GM21447 (cell line): ENCODE results near the gene GLB1L2.

Source experiments
- ATAC-seq: cut with Tn5 transposase; IDR thresholded peaks from one replicate; pipeline ENCODE4 v1.9.1; 2021; ENCODE audit not compliant: unreplicated experiment

Gene GLB1L2

DNA sequence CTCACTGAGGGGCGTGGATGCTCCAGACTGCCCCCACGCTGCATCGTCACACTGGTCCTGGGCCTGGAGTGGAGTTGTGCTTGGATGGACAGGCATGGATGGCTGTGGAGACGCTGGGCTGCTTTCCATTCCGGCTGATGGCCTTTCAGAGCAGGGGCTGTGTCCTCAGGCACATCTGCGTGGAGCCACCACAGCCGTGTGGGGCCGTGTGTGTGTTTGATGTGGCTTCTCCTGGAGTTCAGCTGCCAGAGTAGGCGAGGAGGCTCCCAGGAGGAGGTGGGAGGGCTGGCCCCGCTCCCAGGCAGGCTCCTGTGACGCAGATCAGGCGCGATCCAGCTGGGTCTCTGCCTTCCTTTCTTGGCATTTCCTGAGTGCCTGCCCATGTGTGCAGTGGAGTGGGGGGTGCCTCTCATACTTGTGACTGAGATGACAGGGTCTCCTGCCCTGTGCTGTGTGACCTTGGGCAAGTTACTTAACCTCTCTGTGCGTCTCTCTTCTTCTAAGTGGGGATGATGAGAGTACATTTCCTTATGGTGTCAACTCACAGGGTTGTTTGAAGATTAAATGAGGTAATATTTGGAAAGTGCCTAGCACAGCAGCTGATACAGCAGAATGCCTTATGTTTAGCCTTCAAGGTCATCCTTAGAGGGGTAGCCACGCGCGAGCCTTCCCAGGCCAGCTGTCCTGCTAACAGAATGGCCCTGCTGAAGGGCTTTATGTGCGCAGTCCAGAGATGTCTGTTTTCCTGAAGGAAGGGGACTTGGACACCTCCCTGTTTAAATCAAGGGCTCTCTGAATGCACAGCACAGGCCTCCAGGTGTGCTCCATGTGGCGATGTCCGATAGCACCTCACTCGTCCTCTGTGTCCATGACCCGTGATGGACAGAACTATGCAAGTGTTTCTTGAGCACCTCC is 33.5 kb downstream of the GLB1L2 start:
- no peak for ATAC-seq

DNA sequence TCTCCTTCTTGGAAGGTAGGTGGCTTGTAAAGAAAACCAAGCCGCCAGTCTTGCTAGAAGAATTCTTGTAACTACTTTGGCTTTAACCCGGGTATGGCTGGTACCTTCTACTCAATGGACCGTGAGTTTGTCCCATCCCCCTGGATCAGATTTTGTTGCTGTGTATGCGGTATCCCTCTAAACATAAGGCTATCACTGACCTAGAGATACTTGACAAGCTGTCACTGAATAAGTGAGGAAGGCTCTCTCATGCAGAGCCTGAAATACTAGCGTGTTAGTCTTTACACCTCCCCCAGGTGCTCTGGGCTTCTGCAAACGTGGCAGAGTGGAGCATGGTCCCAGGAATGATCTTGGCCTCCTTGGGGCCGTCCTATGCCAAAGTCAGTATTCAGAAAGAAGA is 34.5 kb downstream of the GLB1L2 start:
- ATAC-seq = no peak

DNA sequence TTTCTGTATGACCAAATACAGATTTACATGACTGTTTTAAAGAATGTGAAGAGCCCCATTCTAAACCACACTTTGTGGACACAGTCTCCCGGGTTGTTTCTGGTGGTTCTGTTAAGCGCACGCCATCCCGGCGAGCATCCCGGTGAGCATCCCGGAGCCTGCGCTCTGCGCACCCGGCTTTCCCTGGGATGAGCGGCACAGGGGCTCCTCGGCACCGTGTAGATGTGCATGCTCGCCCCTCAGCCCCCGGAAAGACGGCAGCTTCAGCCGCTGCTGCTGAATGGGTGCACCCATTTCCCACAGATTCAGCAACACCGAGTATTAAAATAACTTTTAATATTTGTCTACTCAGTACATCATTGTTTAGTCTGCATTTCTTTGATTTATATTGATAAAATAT is 36.0 kb downstream of the GLB1L2 start:
- ATAC-seq = no peak

DNA sequence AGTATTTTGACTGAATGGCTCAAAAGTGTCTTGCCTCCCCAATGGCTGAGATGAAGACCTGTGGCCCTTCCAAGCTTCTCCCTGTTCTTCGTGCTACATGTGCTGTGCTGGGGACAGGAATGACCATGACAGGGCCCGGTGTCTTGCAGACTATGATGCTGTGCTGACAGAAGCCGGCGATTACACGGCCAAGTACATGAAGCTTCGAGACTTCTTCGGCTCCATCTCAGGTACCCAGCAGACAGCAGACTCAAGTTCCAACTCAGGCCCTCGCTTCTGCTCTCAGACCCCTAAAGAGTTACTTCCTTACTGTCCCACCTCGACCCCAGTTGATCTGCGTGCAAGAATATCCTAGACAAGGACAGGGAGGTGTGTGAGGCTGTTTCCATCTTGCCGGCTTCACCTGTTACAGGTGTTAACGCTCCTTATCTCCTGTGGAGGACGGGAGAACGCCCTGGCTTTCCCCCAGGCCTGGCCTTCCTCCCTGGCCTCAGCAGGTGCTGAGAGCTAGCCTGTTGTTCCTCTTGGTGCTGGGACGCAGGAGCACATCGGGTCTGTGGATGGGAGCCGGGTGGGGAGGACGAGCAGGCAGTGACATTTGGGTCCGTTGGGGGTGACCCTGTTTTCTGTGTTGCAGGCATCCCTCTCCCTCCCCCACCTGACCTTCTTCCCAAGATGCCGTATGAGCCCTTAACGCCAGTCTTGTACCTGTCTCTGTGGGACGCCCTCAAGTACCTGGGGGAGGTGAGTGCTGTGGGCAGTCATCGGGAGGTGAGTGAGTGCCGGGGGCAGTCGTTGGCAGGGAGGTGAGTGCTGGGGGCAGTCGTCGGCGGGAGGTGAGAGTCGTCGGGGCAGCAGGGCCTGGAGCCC is 38.1 kb downstream of the GLB1L2 start:
- no peak for ATAC-seq

DNA sequence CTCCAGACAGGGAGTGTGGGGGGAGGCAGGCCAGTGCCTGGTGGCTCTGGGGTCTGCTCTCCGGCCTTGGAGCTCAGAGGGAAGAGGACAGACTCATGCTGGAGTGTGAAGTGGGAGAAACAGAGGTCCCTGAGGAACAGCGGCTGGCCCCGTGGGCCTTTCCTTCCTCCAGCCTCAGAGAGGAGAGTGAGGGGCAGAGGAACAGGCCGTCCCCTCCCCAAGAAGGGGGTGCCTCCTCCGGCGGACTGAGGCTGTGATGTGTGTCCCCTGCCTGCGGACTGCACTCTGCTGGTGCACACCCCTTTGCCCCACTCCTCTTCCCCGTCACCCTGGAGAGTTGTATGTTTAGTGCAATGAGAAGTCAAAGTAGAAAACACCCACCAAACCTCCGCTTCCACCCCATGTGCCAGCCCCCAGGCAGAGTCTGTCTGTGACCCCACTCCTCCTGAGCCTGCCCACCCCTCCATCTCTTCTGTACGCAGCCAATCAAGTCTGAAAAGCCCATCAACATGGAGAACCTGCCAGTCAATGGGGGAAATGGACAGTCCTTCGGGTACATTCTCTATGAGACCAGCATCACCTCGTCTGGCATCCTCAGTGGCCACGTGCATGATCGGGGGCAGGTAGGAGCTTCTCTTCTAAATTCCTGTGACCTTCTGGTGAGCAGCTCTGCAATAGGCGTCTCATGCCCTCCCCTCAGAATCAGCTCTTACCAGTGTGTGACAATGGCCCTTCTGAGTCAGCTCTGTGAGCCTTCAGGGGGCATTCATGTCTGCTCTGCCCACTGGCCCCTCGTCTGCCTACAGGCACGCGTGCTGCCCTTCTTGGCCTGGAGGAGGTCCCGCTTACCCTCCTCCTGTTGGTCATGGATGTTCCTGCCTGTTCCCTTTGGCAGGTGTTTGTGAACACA is 39.0 kb downstream of the GLB1L2 start:
- ATAC-seq = no peak

DNA sequence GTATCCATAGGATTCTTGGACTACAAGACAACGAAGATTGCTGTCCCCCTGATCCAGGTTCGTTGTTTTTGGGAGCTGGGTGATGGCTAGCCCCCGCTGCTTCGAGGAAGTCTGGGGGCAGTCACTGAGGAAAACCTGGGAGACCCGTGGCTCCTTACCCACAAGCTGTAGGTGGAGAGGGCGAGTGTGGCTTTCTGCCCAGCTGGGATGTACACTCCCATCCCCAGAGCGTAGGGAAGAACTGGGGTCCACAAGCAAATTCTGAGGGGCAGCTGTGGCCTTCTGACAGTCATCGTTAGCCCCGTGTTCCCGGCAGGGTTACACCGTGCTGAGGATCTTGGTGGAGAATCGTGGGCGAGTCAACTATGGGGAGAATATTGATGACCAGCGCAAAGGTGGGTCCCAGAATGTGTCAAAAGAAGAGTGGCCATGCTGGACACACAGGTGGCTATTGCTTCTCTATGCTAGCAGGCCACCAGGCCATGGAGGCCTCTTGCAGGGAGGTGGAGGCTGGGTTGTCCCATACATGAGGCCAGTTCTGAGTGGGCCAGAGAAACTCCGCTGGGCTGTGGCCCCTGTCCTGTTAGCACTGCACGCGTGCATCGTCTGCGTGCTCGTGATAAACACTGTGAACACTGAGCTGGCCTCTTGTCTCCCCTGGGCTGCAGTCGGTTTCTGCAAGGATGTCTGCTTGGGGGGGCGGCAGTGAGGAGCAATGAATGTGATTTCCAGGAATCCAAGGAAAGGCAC is 39.8 kb downstream of the GLB1L2 start:
- no peak for ATAC-seq

DNA sequence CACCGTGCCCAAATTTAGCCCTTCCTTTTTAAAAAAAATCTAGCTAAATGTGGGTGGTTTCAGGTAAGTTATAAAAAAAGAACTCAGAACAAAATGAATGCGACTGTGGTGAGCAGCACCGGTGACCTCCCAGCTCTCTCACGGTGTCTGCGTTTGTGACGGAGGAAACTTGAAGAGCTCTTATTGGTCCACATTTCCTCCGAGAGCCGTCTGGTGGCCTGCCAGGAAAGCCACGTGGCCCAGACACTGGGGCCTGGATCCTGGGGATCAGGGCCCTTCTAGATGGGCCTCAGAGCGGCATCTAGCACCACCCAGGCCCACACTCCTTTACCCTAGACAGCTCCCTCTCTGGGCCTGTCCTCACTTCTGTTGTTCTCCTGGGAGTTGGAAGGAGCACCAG is 40.7 kb downstream of the GLB1L2 start:
- no peak for ATAC-seq

DNA sequence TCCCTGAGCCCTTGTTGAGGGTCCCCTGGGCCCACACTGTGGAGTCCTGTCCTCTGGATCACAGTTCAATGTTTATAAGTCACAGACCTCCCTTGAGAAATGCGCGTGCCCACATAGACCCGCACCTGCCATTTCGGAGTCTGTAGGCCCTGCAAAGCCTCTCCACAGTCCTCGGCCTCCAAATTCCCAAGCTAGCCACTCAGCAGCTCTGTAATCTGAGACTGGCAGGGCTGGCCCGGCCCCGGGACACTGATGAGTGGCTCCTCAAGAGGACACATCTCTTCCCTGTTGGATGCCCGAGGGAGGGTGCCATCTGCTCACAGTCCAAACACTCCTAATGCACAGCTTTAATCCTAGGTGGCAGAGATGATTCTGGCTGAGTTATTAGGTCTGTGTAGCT is 41.2 kb downstream of the GLB1L2 start:
- ATAC-seq = no peak

DNA sequence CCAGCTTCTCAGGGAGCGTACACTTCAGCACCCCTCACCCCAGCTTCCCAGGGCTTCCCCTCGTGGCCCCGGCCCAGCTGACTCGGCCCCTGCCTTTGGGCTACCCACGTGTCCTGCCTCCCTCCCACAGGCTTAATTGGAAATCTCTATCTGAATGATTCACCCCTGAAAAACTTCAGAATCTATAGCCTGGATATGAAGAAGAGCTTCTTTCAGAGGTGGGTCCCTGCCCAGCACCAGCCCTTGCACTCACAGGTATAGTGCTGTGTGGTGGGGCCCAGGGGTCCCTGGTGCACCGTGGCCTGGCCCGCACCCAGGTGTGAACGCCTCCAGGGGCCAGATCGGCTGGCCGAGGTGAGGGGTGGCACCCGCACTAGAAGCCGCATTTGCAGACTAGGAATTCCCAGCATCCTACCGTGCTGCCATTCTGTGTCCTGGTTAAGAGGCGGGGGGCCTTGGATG is 41.8 kb downstream of the GLB1L2 start:
- ATAC-seq = no peak

DNA sequence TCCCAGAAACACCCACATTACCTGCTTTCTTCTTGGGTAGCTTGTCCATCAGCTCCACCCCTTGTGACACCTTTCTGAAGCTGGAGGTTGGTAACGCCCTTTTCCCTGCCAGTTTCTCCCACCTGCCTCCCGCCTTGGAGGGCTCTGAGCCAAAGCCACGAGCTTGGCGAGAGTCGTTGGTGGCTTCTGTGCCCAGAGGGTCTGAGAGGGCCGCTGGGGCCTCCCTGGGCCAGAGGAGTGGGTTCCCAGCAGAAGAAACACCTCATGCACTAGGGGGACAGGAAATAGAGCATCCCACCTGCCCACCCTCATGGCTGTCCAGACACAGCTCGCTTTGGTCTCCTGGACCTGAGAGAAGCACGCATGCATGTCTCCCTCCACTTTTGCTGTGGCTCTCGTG is 42.4 kb downstream of the GLB1L2 start:
- ATAC-seq = no peak

DNA sequence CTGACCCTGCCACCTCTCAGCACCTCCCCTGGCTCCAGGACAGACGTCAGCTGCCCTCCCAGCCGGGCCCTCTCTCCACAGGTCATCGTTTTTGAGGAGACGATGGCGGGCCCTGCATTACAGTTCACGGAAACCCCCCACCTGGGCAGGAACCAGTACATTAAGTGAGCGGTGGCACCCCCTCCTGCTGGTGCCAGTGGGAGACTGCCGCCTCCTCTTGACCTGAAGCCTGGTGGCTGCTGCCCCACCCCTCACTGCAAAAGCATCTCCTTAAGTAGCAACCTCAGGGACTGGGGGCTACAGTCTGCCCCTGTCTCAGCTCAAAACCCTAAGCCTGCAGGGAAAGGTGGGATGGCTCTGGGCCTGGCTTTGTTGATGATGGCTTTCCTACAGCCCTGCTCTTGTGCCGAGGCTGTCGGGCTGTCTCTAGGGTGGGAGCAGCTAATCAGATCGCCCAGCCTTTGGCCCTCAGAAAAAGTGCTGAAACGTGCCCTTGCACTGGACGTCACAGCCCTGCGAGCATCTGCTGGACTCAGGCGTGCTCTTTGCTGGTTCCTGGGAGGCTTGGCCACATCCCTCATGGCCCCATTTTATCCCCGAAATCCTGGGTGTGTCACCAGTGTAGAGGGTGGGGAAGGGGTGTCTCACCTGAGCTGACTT is 43.2 kb downstream of the GLB1L2 start:
- ATAC-seq = no peak

DNA sequence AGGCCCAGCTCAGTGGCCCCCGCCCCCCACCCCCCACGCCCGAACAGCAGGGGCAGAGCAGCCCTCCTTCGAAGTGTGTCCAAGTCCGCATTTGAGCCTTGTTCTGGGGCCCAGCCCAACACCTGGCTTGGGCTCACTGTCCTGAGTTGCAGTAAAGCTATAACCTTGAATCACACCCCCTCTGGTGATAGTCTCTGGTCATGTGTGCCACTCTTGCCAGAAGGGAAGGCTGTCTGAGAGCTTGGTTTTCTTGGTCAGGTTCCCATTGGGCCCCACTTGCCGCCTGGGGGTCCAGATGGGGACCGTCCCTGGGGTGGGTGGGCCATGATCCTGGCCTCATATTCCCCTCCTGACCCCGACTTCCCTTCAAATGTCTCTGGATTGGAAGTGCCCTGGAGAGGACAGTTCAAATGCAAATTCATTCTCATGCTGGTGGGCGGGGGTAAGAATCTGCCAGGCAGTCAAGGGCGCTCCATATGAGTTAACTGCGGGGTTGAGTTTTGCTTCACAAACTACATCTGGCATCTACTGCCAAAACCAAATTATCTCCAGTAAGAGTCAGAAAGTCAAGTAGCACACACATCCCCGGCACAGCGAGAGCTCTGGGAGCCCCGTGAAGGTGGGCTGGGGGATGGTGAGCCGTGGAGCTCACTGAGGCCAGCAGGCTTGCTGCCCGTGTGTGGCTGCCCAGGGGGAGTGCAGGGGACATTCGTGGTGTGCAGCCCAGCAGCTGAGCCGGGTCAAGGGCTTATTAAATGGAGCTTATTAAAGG is 44.5 kb downstream of the GLB1L2 start:
- no peak for ATAC-seq

DNA sequence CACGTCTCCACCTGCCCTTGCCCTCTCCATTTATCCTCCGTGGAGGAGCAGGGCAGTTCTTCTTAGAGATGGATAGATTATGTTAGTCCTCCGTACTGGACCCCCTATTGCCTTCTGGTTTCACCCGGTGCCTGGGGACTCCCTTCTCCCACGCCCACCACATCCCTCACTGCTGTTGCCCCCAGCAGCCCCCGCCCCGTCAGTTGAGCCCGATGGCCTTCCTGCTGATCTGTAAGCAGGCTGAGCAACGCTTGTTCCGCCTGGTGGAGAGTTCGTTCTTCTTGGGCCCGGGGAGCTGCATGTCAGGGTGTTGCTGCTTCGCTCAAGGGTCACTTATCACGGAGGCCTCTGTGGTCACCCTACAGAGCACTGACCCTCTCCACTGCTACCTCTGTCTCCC is 46.1 kb downstream of the GLB1L2 start:
- ATAC-seq = no peak

DNA sequence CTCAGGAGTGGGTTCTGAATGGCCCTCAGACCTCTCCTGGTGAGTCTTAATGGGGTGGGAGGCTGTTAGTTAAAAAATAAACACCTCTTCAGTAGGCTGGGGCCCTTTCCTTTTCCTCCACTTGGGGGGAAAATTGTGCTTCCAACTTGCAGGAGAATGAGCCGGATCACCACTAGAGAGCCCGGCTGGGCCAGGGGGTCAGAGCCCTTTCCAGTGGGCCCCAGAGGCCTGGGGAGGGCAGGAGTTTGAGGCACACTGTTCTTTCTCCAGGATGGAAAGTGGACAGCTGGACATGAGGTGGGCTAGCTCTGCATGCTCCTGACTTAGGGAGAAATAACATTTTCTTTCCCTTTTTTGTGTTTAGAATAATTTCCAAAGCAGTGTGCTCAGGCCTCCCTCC is 47.5 kb downstream of the GLB1L2 start:
- no peak for ATAC-seq

DNA sequence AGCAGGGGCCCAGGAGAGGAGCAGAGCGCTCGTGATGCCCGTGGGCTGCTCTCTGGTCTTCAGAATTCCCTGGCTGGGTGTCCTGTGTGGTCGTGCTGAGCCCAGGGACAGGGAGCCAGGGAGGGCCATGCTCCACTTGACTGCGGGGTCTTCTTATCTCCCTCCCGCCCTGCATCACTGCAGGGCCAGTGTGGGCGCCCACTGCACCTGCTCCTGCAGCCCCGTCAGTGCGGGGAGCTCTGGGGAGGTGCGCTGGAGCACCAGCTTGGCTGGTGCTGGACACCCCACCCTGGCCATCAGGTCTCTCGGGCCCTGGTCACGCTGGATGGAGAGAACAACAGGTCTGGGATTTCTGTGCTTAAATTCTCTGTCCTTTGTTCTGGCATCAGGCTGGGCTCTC is 48.4 kb downstream of the GLB1L2 start:
- ATAC-seq = no peak

DNA sequence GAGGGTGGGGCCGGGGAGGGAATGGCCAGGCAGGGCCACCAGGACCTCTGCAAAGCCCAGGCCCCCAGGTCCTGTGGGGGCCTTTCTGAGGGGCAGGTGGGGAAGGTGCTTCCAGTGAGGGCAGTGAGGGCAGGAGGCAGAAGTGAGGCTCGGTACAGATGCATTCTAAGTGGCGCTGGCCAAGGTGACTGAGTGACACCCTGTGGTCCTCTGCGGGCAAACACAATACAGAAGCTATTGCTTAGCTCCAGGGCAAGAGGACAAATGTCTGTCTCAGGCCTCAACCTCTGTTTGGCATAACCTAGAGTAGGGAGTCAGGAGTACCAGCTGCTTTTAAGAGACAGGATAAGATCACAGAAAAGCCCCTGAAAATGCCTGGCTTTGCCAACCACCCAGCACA is 49.0 kb downstream of the GLB1L2 start:
- no peak for ATAC-seq

DNA sequence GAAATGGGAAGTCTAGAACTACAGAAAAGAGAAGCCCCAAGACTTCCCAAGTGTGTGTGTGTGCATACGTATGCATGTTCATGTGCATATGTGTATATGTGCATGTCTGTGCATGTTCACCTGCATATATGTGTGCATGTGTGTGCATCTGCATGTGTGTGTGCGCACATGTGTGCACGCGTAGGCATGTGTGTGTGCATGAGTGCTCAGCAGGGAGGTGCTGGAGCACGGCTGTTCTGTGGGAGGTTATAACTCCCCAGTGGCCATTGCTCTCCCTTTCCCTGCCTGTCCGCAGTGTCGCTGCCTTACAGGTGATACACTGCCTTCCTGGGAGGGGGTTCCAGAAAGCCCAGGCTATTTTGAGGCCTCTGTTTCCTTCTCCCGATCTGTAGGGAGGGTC is 50.5 kb downstream of the GLB1L2 start:
- ATAC-seq = no peak

DNA sequence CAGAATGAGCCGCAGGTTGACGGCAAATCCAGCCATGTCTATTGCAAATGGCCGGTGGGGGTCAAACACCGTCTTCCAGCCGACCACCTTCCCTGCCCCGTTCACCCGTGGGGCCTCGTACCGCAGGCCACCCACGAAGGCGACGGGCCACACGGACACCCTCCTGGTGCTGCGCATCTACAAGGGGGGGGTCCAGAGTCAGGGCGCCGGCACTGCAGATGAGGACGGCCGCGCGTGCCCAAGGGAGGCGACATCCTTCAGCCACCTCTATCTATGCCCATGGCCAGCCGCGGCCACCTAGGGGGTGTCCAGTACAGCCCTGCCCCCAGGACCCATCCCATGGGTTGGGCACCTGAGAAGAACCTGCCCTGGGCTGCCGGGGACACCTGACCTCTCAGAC is 51.0 kb downstream of the GLB1L2 start:
- ATAC-seq = no peak
